Fibroblast of the conjunctiva (primary cell): ENCODE data around the gene ZNF630.
"Not testable (repeated sequence)": the region's sequence is repeated elsewhere in the genome, so short reads cannot be mapped to it uniquely, and the experiment has no call there.

Experiments
- DNase-seq: peaks from one replicate; pipeline ENCODE4 v3.0.0-alpha.2; 2010; ENCODE audit warnings: low read depth

Gene ZNF630

GRCh38 chrX:48028091-48028490, 43.3 kb downstream of the ZNF630 start:
- no peak for DNase-seq

- DNase-seq = not testable (repeated sequence)
Observed at GRCh38 chrX:48027545-48027944, 43.9 kb downstream of the ZNF630 start.

GRCh38 chrX:48025561-48025960, 45.9 kb downstream of the ZNF630 start:
- peak; percentile 42 for DNase-seq

GRCh38 chrX:48022738-48023137, 48.7 kb downstream of the ZNF630 start:
- no peak for DNase-seq

GRCh38 chrX:48022100-48022499, 49.3 kb downstream of the ZNF630 start:
- no peak for DNase-seq

- peak; percentile 41 for DNase-seq
Observed at GRCh38 chrX:48021026-48021900, 50.2 kb downstream of the ZNF630 start.

GRCh38 chrX:48020472-48020871, 51.0 kb downstream of the ZNF630 start:
- DNase-seq = not testable (repeated sequence)

- DNase-seq = not testable (repeated sequence)
Observed at GRCh38 chrX:48019892-48020291, 51.5 kb downstream of the ZNF630 start.

GRCh38 chrX:48016583-48017310, 54.7 kb downstream of the ZNF630 start:
- DNase-seq = not testable (repeated sequence)

GRCh38 chrX:48009445-48009960, 61.9 kb downstream of the ZNF630 start:
- not testable (repeated sequence) for DNase-seq
